ENCODE results near the gene PTGS2.
"Not testable (repeated sequence)": the region's sequence is repeated elsewhere in the genome, so short reads cannot be mapped to it uniquely, and the experiment has no call there.

PTGS2 gene

DNA sequence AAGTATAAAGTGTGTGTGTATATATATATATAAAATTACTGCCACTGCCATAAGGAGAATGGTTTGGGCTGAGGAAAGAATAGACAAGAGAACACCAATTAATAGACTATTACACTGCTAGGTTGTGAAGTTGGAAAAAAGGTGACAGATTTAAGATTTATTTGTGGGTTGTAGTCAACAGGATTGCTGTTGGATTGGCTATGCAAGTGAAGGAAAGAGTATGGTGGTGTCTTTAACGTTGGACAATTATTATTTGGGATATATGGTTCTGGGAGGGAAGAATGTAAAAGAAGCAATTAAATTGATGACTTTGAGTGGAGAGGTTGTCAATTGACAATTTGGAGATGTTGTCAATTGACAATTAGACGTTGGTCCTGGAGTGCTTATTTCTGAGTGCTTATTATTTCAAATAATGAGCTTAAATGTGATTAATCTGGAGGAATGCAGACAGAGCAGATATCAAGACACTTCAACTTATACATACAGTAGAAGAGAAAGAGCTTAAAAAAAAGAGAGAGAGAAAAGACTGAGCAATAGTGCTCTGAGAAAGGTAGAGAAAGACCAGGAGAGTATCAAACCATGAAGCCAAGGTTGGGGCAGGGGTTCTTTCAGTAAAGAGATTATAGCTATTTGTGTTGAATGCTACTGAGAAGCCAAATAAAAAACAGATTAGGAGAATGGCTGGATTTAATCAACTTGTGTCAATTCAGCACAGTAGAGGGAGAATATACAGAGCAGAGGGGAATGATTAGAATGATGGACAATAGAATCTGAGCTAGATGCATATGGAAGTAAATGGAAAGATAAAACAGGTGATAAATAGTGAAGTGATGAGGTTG lies 9.7 kb downstream of the PTGS2 start:
- DNase-seq: no peak
- no peak for ATAC-seq

DNA sequence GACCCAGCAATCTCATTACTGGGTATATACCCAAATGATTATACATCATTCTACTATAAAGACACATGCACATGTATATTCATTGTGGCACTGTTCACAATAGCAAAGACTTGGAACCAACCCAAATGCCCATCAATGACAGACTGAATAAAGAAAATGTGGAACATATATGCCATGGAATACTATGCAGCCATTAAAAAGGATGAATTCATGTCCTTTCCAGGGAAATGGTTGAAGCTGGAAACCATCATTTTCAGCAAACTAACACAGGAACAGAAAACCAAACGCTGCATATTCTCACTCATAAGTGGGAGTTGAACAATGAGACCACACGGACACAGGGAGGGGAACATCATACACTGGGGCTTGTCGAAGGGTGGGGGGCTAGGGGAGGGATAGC lies 10.4 kb downstream of the PTGS2 start:
- DNase-seq, ATAC-seq: not testable (repeated sequence)

DNA sequence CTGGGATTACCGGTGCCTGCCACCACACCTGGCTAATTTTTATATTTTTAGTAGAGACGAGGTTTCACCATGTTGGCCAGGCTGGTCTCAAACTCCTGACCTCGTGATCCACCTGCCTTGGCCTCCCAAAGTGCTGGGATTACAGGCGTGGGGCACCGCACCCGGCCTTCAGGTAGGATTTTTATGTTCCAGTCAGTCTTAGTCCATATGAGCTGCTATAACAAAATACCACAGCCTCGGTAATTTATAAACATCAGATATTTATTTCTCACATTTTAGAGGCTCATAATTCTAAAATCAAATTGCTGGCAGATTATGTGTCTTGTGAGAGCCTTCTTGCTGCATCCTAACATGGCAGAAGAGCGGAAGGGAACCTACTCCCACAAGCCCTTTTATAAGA lies 16.0 kb downstream of the PTGS2 start:
- not testable (repeated sequence) for ATAC-seq, DNase-seq

DNA sequence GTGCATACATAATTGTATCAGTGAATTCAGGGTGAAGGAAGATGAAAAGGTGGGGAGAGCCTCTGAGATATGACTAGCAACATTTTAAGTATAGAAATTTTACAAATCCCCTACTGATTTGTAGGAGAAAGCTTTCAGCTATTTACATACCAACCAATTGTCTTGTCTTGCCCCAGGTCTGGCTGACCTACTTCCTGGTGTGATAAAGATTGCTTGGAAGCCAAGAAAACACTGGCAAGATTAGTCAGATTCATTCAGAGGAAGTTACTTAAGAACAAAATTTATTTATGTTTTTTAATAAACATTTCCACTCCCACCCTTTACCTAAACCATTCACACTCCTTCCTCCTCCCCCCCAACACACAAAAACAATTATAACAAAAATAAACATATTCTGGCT lies 17.5 kb downstream of the PTGS2 start:
- DNase-seq (no peak), ATAC-seq (no peak)

DNA sequence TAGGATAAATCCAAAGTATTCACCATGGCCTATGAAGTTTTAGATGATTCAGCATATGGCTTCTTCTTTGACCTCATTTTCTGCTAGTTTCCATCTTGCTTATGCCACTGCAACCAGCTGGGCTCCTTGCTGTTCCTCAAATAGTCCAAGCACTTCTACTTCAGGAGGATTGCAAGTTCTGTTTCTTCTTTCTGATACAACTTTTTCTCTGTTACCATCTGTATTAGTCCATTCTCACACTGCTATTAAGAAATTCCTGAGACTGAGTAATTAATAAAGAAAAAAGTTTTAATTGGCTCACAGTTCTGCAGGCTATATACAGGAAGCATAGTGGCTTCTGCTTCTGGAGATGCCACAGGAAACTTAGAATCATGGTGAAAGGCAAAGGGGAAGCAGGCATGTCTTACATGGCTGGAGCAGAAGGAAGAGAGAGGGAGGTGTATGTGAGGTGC lies 20.3 kb downstream of the PTGS2 start:
- no peak for ATAC-seq

DNA sequence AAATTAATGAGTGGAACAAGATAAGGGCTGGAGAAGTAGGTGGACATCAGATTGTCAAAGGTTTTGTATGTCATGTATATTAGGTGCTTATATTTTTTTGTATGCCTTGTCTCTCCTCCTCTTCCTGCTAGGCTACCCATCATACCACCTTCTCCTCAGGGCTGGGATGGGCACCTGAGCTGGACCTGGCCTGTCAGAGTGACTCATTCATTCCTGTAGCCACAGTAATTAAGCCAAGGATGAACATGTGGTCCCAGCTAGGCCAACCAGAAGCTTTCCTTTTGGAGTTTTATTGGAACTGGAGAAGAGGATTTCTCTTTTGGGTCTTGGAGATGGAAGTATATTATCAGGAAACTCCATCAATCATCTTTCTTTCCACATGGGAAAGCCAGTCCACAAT lies 21.2 kb downstream of the PTGS2 start:
- DNase-seq: no peak
- ATAC-seq: no peak

More for the DNA sequence above, 20.3 kb downstream of the PTGS2 start:
- no peak for DNase-seq

DNA sequence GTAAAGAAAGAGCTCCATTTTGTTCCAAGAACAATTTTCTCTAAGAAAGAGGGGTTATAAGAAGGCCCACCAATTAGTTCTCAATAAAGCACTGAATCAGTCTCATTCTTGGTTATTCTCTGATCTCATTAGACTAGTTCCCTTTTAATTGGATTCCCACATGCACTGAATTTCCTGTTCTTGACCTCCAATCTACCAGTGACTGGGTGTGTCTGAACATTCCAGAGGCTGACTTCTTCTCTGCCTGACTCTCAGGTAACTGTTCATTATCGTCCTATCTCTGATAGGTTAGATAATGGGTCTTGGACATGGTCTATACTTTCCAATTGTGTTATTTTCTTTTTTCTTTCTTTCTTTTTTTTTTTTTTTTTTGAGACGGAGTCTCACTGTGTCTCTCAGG lies 22.7 kb downstream of the PTGS2 start:
- no peak for ATAC-seq
- DNase-seq: no peak

DNA sequence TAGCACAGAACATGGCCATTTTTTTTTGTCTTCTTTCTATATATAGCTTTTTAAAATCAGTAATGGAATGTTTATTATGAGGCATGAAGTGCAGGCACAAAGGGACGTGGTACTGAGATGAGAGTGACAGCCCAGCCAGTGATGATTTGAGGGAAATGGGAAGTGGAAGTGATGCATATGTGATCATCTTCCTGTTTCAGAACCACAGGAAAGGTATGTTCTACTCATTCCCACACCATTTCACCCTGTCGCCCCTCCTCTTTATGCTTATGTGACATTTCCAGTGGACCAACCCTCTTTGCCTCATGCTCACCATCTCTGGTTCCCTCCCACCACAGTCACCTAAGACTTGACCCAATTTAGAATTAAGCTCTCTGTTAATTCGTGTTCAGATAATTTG lies 24.3 kb downstream of the PTGS2 start:
- ATAC-seq: peak; percentile 23
- no peak for DNase-seq

DNA sequence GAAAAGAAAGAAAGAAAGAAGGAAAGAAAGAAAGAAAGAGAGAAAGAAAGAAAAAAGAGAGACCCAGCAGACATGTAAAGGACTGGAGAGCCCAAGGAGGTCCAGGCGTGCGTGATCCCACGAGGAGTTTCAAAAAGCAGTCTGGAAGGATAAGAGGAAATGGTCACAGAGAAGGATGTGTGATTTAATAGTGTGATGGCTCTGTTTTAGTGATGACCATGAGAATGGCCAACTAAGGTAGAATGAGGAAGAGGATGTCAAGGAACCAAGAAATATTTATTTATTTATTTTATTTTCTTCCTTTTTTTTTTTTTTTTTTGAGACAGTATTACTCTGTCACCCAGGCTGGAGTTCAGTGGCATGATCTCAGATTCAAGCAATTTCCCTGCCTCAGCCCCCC lies 25.5 kb downstream of the PTGS2 start:
- ATAC-seq (no peak), DNase-seq (no peak)

DNA sequence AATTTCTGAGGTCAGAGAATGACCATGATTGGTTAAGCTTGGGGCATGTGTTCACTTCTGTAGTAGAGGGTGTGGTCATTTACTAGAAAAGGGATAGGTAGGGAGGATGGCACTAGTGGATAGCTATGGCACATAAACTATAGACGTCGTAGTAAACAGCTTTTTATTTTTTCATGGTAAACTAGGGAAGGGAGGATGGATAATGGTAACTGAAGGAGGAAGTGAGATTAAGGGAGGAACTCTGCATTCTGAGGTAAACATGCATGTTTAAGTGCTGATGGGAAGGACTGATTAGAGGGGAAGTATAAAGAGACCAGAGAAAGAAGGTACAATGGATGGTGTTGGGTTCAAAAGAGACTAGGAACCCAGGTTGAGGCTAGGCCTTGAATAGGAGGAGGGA lies 26.9 kb downstream of the PTGS2 start:
- ATAC-seq (no peak), DNase-seq (no peak)

DNA sequence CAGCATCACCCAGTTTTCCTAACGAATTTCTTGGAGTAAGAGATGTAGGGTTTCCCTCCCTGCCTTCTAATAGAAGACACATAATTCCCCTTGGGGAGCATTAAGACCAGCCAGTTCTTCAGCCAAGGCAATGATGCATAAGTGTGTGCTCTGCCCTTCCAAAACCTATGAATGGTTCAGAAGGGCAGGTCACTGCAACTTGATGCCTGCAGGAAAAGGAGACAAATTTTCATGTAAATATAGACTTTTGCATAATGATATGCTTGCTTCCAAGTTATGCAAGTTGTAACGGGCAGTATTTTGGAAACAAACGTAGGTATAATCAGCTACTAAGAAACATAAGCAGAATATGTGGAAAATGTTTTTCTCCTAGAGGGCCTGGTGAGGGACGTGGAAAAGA lies 31.6 kb downstream of the PTGS2 start:
- no peak for DNase-seq
- no peak for ATAC-seq

DNA sequence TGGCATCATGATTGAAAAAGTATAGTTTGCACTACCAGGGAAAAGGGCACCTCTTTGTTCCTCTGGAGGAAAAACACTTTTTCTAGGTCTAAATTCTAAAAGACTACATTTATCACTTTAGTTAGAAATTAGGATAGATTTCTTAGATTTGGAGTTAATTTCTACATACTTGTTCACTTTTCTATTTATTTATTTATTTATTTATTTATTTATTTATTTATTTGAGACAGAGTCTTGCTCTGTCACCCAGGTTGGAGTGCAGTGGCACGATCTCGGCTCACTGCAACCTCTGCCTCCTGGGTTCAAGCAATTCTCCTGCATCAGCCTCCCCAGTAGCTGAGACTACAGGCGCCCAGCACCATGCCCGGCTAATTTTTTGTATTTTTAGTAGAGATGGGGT lies 32.2 kb downstream of the PTGS2 start:
- not testable (repeated sequence) for ATAC-seq, DNase-seq

DNA sequence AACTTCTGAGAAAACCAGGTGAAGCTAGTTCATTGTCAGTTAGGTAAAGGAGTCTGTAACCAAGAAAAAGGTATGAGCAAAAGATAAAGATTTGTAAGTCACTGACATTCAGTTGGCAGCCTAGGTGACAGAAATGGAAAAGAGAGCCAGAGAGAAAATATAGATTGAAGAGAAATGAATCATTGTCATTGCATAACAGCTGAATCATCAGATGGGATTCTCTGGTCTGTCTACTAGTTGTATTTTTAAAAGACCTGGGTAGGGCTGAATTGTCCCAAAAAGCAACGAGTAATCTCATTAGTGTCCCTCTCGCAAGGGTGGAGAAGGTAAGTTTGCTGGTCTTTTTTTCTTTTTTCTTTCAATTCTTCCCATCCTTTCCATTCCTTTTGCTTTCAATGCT lies 36.6 kb downstream of the PTGS2 start:
- DNase-seq: no peak
- ATAC-seq: no peak

DNA sequence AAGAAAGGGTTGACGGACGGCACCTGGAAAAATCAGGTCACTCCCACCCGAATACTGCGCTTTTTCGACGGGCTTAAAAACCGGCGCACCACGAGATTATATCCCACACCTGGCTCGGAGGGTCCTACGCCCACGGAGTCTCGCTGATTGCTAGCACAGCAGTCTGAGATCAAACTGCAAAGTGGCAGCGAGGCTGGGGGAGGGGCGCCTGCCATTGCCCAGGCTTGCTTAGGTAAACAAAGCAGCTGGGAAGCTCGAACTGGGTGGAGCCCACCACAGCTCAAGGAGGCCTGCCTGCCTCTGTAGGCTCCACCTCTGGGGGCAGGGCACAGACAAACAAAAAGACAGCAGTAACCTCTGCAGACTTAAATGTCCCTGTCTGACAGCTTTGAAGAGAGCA lies 42.7 kb downstream of the PTGS2 start:
- not testable (repeated sequence) for DNase-seq, ATAC-seq

DNA sequence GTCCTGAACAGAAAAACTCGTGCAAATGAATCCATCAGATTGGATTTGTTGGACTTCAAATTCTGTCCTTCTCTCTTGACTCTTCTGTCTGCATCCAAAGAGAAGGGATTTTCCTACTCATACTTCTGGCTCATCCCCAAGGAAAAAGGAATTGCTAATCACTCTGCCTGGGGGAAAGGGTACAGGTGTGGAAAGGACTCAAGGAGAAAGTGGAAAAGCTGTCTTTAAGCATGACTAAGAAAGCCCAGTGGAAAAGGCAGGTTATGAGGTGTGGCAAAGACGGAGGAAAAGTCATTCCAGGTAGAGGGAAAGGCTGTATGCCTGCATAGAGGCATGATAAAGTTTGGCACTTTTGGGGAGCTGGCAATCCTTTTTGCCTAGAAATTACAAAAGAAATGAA lies 43.4 kb downstream of the PTGS2 start:
- no peak for DNase-seq
- no peak for ATAC-seq

DNA sequence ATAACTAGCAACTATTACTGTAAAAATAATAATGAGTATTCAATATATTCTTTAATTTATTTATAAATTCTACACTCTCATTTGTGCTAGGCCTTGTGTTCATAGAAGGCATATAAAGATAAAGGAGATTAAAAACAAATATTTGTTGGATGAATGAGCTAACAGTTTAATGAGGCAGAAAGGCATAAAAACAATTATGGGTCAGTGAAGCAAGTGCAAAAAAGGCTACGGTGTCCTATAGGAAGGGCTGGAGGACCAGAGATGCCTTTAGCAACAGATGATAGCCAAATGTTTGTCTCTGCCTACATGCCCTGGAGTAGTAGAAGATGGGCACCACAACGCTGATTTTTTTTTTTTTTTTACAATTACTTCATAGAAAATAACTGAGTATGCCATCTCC lies 45.7 kb downstream of the PTGS2 start:
- ATAC-seq: no peak

DNA sequence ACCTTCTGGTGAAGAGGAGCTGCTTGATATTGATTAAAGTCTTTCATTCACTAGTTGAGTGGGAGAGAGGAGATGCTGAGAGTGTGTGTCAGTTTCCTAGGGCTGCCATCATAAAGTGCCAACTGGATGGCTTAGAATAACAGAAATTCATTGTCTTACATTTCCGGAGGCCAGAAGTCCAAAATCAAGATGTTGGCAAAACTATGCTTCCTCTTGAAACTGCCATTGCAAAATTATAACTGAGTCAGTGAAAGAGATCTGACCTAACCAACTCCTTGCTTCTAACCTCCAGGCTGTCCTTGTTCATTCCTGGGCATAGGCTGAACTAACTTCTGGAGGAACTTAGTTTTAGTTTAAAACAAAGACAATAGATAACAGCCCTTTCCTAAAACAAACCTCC lies 47.1 kb downstream of the PTGS2 start:
- no peak for DNase-seq
- no peak for ATAC-seq

More for the DNA sequence above, 45.7 kb downstream of the PTGS2 start:
- DNase-seq: no peak

DNA sequence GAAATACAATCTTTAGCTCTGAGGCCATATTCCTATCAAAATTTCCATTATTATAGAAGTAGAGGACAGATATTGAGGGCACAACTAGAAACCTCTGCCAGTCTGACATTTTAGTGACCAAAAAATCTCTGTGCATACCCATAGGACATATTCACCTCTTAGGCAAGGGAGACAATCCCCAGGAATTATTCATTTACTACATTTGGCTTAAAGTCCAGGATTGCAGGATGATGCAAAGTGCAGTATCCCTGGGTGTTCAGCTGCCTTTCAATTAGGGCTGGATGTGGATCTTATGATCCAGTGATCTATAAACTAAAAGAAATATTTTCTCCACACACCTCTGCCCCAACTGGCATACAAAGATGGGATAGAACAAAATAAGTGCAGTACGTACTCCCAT lies 50.9 kb downstream of the PTGS2 start:
- no peak for ATAC-seq
- DNase-seq: no peak

DNA sequence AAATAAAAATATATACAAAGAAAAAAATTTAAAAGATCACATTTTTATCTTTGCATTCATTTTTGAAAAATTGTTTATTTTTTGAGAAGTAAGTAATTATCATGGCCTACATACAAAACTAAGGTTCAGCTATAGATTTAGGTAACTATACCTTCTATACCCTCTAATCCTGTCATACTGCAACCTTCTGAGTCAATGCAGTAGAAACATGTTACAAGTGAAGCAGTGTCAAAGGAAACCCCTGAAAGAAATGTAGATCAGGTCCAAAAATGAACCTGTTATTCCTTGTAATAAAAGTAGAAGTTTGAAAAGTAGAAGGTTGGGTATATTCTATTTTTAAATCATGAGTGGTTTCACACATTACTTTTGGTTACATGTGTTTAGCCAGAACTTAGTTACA lies 51.3 kb downstream of the PTGS2 start:
- DNase-seq (no peak), ATAC-seq (no peak)

DNA sequence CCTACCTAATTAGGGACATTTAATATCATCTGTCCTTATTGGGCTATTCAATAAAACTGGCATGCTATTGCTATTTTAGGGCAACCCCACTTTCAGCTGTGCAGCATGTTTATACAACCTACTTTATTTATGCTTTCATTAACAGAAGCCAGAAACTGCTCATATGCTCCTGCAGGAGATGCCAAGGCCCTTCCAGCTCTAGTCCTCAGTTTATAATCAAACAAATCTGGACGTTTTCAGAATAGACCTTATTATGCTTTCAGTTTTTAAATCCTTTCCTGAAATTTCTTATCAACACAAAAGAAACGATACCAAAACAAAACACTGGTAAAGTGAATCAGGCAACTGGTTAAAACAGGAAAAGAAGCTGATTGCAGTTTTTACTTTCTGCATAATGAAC lies 53.2 kb downstream of the PTGS2 start:
- DNase-seq (no peak), ATAC-seq (no peak)

DNA sequence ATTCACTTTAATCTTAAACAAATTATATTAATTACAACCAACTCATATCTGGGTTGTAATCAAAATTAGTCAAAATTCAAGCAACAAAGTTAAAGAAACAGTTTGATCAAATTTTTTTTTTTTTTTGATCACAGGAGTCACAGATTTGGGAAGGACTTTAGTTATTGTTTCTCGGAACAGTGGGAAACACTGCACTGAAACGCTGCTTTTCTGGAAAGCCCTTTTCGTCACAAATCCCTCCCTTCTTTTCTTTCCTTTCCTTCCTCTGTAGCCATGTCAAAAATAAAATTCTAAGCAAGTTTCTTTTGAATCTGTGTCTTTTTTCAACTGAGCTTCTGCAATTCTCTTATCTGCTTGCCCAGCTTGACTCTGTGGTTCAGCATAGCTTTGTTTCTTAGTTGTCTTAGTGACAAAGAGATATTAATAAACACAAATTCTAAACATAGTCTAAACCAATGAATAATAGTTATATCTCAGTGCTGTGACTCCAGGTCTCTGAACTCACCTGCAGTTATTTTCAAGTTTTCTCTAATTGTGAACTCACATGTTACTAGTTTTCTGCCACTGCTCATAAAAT lies 53.8 kb downstream of the PTGS2 start:
- DNase-seq (no peak), ATAC-seq (no peak)

DNA sequence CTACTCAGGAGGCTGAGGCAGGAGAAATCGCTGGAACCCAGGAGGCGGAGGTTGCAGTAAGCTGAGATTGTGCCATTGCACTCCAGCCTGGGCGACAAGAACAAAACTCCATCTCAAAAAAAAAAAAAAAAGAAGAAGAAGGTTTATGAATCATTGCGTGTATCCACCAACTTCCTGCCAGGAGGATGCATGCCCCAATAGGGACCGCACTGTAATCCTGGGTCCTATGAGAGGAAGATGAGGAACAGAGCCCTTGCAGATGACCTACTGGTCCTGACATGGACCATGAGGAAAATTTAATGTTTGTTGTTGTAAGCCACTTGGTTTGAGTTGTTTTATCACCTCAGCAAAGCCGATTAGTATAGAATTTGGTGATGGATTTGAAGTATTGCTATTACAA lies 56.7 kb downstream of the PTGS2 start:
- DNase-seq (no peak), ATAC-seq (no peak)
